Medulla oblongata (tissue), 1 donor: ENCODE results near the gene PLBD1.

Experiments used
- DNase-seq: peaks from one replicate; pipeline ENCODE4 v3.0.0-alpha.2; 2015; ENCODE audit errors: extremely low spot score

PLBD1 gene, protein sequence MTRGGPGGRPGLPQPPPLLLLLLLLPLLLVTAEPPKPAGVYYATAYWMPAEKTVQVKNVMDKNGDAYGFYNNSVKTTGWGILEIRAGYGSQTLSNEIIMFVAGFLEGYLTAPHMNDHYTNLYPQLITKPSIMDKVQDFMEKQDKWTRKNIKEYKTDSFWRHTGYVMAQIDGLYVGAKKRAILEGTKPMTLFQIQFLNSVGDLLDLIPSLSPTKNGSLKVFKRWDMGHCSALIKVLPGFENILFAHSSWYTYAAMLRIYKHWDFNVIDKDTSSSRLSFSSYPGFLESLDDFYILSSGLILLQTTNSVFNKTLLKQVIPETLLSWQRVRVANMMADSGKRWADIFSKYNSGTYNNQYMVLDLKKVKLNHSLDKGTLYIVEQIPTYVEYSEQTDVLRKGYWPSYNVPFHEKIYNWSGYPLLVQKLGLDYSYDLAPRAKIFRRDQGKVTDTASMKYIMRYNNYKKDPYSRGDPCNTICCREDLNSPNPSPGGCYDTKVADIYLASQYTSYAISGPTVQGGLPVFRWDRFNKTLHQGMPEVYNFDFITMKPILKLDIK

DNA sequence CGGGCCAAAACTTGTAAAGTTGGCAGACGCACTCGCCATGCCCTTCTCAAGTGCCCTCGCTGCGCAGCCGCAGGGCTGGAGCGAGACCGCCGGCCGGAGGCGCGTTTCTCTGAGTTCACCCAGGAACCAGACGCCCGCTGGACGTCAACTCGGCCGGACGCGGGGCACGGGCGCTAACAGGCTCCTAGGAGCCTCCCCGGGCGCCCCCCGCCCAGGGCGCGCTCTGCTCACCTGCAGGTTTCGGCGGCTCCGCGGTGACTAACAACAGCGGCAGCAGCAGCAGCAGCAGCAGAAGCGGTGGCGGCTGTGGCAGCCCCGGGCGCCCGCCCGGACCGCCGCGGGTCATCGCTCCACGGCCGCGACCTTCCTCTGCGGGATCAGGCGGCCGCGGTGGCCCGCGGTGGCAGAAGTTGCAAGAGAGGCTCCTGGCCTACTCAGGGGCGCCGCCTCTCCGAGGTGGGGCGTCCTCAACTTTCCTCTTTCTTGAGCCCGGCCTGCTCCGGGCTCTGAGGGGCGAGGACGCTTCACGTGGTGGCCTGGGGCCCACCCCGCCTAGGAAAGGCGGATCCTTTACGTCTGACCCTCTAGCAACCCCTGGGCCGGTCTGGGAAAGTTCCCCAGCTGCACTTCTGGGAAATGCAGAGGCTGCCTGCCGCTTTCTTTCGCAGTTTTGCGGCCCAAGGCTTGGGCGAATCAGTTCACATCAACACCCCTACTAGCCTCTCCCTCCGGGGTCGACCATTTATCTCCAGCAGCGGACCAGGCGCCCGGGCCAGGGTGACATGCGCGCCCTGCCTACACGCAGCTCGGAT lies at the start of gene PLBD1:
Gene PLBD1, minus strand, starts transcription at position 533 of the 812 bp plus-strand sequence. Its CDS starts 187 bp downstream, at position 346.
- peak; percentile 72 for DNase-seq

DNA sequence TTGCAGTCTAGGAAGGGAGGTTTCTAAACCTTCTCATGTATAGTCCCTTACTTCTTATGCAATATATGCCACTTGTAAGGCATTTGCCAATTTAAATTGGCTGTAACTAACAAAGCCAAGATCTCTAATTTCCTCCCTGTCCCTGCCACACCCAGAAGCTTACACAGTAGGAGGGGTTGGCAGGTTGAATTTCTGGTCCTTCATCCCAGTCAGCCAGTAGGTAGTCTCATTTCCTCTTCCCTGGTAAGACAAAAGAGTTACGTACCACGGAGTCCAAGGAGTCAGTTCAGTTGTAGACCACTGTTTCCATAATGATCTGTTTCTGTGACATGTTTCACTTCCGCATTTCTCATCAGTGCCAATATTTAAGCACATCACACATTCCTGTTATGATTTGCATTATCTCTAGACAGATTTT lies 47.0 kb upstream of the PLBD1 start:
- peak; percentile 37 for DNase-seq

DNA sequence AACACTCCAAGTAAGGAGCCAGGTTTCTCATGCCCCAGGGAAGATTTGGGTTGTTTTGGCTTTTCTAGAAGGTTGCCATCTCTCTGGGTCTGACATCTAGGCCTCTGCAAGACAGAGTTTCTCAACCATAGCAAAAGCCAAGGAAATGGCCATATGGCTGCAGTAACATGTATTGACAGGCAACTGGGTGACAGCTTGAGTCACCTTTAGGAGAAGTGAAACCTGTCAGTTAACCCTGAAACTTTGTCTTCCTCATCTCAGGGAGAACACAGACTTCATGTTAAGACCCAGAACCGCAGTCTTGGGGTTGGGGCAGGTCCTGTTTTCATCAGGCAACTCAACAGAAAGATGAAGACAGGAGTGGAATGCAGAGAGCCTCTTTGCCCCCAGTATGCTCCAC lies 46.0 kb upstream of the PLBD1 start:
- peak; percentile 35 for DNase-seq

DNA sequence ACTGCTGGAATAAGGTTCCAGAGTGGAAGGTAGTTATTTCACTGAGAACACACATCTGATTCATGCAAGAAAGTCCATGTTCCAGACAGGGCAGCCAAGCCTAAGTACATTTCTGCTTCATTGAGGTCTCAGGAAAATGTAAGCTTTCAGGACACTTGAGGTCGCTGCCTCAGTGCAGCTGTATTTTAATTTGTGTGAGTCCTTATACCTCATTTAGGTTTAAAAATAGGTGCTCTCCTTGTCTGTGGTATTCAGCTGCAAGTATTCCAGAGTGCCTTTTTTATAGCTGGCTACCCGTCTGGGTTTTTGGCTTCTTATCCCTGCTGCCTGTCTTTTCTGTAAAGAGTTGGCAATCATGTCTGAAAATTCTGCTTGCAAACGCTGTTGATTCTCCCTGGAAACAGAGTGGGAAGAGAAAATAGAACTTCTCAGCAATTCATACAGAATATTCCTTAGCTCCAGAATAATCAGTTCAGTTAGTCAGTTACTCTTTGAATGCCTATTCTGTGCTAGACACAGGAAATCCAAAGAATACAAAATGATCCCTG lies 45.3 kb upstream of the PLBD1 start:
- DNase-seq, result peak; percentile 45

DNA sequence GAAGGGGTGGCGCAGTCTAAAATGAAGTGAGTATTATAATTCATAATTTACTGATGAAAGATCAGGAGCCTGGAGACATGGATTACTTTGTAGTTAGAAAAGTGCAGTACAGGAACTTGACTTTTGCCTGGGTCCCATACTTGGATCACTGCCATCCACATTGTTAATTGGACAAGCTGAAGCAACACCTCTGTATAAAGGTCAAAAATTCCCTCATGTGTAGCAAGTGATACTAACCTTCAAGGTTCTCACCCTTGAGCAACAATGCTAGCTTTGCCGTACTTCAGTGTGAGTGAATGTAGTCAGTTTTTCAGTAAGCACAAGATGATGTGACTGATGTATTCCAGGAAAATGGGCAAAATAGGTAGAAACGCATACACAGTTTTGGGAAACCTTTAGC lies 44.6 kb upstream of the PLBD1 start:
- DNase-seq, result no peak

DNA sequence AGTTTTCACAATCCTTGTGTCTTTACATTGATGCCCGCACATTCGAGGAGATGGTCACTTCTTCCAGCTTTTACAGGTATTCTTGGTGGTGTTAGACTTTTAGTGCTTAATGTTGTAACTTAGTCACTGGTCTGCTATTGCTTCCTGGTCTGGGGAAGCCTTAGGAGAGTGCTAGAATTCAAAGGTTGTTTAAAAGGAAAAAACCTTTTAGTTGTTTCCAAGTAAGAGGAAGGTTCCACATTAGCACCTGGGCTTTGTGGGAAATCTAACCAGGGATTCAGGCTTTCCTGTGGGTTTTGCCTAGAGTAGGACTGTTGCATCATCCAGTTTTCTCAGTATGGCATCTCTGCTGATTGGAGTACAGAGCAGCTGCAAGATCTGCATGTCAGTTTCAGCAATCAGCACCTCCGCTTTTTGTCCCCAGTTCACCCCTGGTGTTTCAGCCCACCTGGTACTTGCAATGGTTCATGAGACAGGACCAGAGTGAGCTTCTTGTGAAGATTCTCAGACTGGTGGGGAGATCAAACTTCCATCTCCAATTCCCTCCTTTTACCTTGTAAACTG lies 44.0 kb upstream of the PLBD1 start:
- no peak for DNase-seq

DNA sequence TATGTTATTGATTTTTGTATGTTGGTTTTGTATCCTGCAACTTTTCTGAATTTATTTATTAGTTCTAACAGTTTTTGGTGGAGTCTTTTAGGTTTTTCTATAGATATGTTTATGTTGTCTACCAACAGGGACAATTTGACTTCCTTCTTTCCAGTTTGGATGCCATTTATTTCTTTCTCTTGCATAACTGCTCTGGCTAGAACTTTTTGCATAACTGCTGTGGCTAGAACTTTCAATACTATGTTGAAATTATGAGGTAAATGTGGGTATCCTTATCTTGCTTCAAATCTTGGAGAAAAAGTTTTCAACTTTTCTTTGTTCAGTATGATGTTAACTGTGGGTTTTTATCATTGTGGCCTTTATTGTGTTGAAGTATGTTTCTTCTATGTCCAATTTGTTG lies 39.9 kb upstream of the PLBD1 start:
- DNase-seq, result no peak

DNA sequence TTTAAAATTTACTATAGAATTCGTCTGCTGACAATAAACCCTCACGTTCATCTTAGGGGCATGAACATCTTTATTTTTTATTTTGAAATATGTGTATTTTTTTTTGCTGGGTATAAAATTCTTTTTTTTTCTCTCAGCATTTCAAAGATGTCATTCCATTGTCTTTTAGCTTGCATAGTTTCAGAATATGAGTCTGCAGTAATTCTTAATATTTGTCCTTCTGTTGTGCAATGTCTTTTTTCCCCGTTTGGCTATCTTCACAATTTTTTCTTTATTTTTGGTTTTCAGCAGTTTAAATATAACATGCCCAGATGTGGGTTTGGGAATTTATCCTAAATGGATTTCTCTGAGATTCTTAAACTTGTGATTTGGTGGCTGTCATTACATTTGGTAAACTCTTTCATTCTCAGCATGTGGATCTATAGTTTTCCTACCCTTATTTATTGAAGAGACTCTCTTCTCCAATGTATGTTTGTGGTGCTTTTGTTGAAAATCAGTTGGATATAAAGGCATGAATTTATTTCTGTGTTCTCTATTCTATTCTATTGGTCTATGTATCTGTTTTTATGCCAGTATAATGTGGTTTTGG lies 37.8 kb upstream of the PLBD1 start:
- DNase-seq, result no peak

DNA sequence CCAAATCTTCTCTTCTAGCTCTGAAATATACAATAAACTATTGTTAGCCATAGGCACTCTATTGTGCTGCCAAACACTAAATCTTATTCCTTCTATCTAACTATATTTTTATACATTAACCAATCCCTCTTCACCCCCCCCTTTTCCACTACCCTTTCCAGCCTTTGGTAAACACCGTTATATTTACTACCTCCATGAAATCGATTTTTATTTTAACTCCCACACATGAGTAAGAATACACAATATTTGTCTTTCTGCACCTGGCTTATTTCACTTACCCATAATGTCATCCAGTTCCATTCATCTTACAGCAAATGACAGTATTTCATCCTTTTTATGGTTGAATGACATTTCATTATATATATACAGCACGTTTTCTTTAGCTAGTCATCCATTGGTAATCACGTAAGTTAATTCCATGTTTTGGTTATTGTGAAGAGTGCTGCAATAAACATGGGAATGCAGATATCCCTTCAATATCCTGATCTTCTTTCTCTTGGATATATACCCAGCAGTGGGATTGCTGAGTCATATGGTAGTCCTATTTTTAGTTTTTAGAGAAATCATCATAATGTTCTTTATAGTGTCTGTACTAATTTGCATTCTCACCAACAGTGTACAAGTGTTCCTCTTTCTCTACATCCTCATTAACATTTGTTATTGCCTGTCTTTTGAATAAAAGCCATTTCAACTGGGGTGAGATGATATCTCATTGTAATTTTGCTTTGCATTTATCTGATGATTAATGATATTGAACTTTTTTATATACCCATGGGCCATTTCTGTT lies 34.2 kb upstream of the PLBD1 start:
- no peak for DNase-seq

DNA sequence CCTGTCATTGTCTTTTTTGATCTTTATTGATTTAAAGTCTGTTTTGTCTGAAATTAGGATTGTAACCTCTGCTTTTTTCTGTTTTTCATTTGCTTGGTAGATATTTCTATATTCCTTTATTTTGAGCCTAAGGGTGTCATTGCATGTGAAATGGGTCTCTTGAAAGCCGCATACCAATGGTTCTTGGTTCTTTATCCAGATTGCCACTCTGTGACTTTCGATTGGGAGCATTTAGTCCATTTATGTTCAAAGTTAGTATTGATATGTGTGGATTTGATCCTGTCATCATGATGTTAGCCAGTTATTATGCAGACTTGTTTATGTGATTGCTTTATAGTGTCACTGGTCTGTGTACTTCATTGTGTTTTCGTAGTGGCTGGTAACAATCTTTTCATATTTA lies 29.8 kb upstream of the PLBD1 start:
- no peak for DNase-seq

DNA sequence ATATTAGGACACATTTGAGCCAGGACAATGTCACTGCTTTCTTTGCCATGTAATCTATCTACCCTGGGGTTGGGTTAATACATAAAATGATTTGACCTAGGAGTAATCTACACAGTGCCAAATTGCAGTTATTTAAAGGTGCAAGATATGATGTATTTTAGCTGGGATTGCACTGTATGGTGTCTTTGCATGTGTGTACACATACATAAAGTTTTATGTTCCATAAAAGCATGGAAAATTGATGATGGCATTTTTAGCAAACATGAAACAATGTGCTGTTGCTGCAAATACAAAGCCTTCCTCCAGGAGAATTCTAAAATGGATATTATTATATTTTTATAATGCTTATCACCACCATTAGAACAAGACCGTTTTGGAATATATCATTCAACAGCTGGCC lies 24.0 kb upstream of the PLBD1 start:
- DNase-seq, result no peak

DNA sequence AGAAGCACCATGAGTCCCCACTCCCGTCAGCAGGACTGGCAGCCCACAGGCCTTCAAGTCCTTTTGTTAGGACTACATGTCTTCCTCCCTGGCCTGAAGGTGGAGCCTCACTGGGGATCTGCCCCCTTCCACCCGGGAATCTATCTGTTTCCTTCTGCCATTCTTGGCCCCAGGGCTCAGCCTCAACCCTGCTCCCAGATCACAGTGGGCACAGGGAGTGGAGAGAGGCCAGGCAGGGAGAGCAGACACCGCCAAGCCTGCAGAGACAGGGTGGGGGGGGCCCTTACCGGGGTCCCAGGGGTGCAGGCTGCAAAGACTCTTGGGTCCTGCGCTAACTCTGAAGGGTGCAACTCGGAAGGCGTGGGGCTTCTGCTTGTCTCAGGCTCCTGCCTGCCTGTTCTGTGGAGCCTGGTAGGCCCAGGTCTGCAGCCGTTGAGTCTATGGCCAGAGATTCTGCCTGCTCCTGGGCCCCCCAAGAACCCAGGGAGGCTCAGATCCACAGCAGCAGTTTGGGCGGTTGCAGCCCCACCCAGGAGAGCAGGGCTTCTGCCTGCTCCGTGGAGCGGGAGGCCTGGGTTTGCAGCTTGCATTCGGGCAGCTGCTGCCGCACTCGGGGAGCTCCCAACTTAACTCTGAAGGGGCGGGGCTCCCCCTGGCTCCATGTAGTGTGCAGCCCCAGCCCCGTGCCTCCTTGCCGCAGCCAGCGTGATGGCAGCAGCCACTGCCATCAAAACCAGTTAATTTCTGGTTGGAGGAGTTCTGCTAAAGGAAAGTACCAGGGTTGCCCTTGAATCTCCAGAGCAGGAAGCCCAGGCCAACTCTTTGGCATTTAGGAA lies 21.7 kb upstream of the PLBD1 start:
- DNase-seq, result no peak

DNA sequence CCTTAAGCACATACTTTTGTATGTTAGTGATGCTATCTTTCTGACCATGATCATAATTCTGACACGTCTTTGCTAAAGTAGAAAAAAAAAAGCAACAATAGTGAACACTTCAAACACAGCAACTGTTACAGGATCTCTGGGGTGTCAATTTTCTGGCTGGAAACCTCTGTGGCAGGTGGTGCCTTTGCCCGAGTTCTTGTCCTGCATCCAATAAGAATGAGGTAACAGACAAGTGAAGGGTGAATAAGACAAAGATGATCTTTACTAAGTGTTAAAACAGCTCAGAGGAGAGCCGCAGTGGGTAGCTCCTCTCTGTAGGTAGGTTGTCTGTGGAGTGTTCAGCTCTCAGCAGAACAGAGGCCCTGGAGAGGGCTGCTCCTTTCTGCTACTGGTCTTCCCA lies 20.9 kb upstream of the PLBD1 start:
- DNase-seq, result no peak

DNA sequence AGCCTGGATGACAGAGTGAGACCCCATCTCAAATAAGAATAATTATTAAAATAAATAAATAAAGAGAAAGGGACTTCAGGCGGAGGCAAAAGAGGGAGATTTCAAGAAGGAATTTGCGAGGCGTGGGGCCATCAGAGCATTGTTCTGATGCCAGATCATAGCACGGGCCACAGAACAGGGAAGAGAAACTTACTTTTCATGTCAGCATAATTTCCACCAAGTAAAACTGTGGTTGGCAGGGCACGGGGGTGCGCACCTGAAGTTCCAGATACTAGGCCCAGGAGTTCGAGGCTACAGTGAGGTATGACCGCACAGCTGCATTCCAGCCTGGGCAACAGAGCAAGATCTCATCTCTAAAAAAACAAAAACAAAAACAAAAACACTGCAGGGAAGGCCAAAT lies 11.0 kb upstream of the PLBD1 start:
- no peak for DNase-seq

DNA sequence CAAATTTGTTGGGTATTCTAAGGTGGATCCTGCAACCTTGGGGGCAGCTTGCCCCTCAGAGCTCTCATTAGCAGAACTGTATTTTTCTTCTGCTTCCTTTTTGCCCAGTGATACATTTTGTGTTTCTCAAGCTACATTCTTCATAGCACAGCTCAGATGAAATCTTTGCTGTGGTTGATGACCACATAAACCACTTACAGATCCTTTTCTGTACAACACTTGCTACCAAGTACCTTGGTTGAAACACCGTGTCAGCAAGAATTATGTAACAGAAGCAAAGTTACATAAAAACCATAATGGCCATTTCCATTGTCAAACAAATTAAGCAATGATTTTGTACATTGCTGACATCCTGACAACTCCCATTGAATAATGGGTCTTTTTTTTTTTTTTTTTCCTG lies 9.7 kb upstream of the PLBD1 start:
- DNase-seq, result no peak

DNA sequence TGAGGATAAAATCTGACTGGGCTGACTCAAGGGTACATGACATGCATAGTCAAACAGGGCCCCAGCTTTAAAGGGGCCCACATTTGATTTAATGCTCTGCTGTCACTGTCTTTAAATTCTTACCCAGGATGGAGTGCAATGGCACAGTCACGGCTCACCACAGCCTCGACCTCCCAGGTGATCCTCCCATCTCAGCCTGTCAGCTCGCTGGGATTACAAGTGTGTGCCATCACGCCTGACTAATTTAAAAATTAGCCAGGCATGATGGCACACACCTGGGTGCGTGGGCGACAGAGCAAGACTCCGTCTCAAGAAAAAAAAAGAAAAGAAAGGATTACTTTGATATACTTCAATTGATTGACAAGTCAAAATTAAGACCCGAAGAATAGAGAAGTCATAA lies 9.2 kb upstream of the PLBD1 start:
- no peak for DNase-seq

DNA sequence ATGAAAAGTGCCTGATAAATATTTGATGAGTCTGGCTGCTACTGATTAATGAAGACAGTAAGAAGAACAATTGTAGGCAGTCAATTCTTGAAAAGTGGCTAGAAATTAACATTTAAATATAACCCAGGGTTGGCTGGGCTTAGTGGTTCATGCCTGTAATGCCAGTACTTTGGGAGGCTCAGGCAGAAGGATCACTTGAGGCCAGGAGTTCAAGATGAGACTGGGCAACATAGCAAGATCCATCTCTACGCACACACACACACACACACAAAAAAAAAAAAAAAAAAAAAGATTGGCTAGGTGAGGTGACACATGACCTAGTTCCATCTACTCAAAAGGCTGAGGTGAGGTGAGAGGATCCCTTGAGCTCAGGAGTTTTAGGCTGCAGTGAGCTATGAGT lies 7.9 kb upstream of the PLBD1 start:
- DNase-seq, result no peak

DNA sequence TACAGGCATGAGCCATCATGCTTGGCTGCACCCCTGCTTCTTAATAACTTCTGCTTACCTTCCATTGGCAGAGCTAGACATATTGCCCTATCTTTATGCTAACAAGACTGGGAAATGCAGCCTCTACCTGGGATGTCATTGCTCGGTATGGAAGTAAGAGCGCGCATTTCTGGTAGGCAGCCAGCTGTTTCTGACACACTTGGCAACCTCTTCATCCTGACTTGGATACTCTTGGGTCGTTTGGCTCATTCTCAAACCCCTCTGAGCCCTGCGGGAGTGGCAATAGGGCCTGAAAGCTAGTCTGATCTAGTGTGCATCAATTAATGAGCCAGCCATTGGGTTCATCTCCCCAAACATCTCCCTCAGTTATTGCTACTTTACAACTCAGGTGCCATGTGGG lies 5.4 kb upstream of the PLBD1 start:
- no peak for DNase-seq

DNA sequence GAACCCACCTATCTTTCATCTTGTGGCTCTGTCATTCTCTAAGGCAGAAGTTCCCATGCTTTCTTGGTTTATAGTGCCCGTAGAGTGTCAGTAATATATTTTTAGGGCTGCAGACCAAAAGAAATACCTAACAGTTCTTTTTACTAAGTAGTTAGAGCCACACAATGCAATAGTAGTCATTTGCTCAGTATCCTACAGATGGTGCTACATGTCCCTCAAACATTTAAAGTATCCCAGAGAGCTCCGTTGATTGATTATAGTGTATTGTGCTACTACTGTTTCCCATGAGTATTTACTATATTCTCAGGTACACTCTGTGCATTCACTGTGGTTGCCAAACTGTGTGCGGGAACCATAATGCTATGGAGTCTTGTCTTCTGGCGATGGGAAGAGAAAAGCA lies 4.7 kb upstream of the PLBD1 start:
- no peak for DNase-seq

DNA sequence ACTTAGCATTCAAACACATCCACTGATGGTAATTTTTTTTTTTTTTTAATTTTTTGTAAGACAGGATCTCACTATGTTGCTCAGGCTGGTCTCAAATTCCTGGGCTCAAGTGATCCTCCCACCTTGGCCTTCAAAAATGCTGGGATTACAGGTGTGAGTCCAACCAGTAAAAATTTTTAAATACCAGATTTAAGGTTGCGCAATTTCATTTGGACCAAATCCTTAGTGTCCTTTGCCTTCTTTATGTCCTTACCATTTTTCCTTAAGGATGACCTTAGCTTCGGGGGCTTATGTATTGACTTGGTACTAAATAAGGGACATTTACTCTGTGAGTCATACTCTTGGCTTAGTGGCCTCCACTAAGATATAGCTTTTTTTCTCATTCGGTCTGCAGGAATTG lies 4.1 kb upstream of the PLBD1 start:
- no peak for DNase-seq
